Measurements from ENCODE around the gene SLC38A8. TPM values are rescaled to one million over a fixed set of nuclear protein-coding genes. Genes with fewer than 3 reads are reported as not detected.

The SLC38A8 gene
- total RNA-seq, 1 experiment from 2014 or later, result 0.35 TPM

GRCh38 chr16:83966153-83966696 lies 76.4 kb downstream of the SLC38A8 start:
- no peak for TF ChIP-seq CTCF (conservative IDR thresholded peaks at IDR 0.05)
- H3K36me3 Mint-ChIP-seq (ENCODE audit: insufficient read depth in 1 of 3, low read depth in 3 of 3), result no peaks in the 10 kb centered on the region
- H3K27me3 Mint-ChIP-seq (ENCODE audit: low read depth), result peaks cover 13% of the 10 kb centered on the region
- Histone ChIP-seq H3K23me2 (ENCODE audit: insufficient read length, low read depth, low read length, poor library complexity, severe bottlenecking) (peaks cover 6% of the 10 kb centered on the region), H3K4me1 (ENCODE audit: insufficient read depth, low read length) (no peaks in the 10 kb centered on the region), H3K27me3 (ENCODE audit: insufficient read depth, low read length) (peaks cover 2% of the 10 kb centered on the region; the same call in 1 of the 2 replicates), H2AFZ (ENCODE audit: low read length) (no peak overlapping the region), H3K27ac (ENCODE audit: insufficient read length, low read depth, low read length) (no peak overlapping the region), H4K8ac (replicated peaks; ENCODE audit: insufficient read length, low read depth, low read length) (no peak overlapping the region), H3K56ac (ENCODE audit: insufficient read length, low read depth, low read length) (no peak overlapping the region), H3K4ac (ENCODE audit: low read depth, low read length) (no peak overlapping the region), H4K20me1 (ENCODE audit: control insufficient read depth, insufficient read depth, insufficient read length) (peaks cover 3% of the 10 kb centered on the region), H2BK5ac (ENCODE audit: insufficient read length, low read length) (no peak overlapping the region), H3K14ac (ENCODE audit: insufficient read depth, low read length) (no peak overlapping the region), H2BK20ac (ENCODE audit: low read depth, low read length, poor library complexity, severe bottlenecking) (no peak overlapping the region), H2BK120ac (ENCODE audit: low read depth, low read length, poor library complexity, severe bottlenecking) (no peak overlapping the region), H3K18ac (ENCODE audit: insufficient read length, low read depth, low read length) (no peak overlapping the region), H3K23ac (ENCODE audit: insufficient read length, low read depth, low read length) (no peak overlapping the region), H3K9me3 (ENCODE audit: control insufficient read depth, low read depth, low read length) (no peaks in the 10 kb centered on the region), H3K9ac (ENCODE audit: extremely low read depth, insufficient read length, low read length) (no peak overlapping the region), H4K5ac (ENCODE audit: insufficient read length, low read depth, low read length) (no peak overlapping the region), H3K4me2 (ENCODE audit: insufficient read depth, insufficient read length, low read length) (no peak overlapping the region), H4K91ac (ENCODE audit: insufficient read length, low read depth, low read length) (no peak overlapping the region), H3T11ph (ENCODE audit: low read length) (no peak overlapping the region), H2BK15ac (ENCODE audit: low read depth, low read length) (no peak overlapping the region), H2BK12ac (ENCODE audit: insufficient read length, low read depth, low read length) (no peak overlapping the region), H3K79me2 (ENCODE audit: insufficient read depth, low read length) (no peaks in the 10 kb centered on the region), H3K79me1 (ENCODE audit: insufficient read depth, low read depth, low read length, poor library complexity, severe bottlenecking) (no peaks in the 10 kb centered on the region), H2AK5ac (ENCODE audit: insufficient read length, low read length) (no peak overlapping the region)
- WGBS (ENCODE audit: extremely low coverage, insufficient read length, low lambda C conversion rate), result no CpG with 5 or more reads among the region's 13 CpGs
- H3K4me3 Mint-ChIP-seq, result peak overlapping the region in 1 of 2 experiments; percentile 12; a peak in 1 of 5 replicates
- DNase-seq, result no peak
- H3K9me3 Mint-ChIP-seq, result no peaks in the 10 kb centered on the region; a peak in 1 of 5 replicates
- no peak overlapping the region; a peak in 1 of 7 replicates for H3K27ac Mint-ChIP-seq
- H3K4me1 Mint-ChIP-seq, result peaks cover 10 to 27% of the 10 kb centered on the region in 2 experiments
